ENCODE data around the gene DHRS12. TPM values are rescaled to one million over a fixed set of nuclear protein-coding genes. Genes with fewer than 3 reads are reported as not detected.

DHRS12 gene
- total RNA-seq, 2 experiments from 2014 or later, result 10.0 to 14.8 TPM

DNA sequence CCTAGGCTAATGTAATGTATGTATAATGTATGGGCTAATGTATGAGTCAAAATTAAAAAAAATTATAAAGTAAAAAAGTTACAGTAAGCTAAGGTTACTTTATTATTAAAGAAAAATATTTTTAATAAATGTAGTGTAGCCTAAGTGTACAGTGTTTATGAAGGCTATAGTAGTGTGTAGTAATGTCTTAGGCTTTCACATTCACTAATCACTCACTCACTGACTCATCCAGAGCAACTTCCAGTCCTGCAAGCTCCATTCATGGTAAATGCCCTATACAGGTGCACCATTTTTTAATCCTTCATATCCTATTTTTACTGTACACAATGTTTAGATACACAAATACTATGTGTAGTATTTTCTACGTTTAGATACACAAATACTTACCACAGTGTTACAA, 42.8 kb upstream of the DHRS12 start:
- peaks cover 7% of the 10 kb centered on the region for H3K4me1 ChIP-seq (ENCODE audit: insufficient read depth, low read length)
- peaks cover 7% of the 10 kb centered on the region for H3K4me1 Mint-ChIP-seq (ENCODE audit: low read depth)
- H3K27me3 ChIP-seq (ENCODE audit: control insufficient read depth in 1 of 2, insufficient read depth in 2 of 2, low read length in 2 of 2), result no peaks in the 10 kb centered on the region
- no peaks in the 10 kb centered on the region for H3K36me3 Mint-ChIP-seq (ENCODE audit: low read depth)
- peaks cover 9% of the 10 kb centered on the region for H3K27me3 Mint-ChIP-seq
- H3K36me3 ChIP-seq (ENCODE audit: insufficient read depth, low read length), result no peaks in the 10 kb centered on the region
- ATAC-seq (ENCODE audit: poor library complexity), result no peak
- H3K9me3 Mint-ChIP-seq, result no peaks in the 10 kb centered on the region
- ChIA-PET CTCF (interaction anchor here (0.6 to 1.8 kb wide), 2 partner anchors 13 to 412 kb away, joined by 3 to 4 read pairs; no protein-coding TSS in a partner anchor), POLR2A (no interaction called here)
- TF ChIP-seq, protein P1, sequence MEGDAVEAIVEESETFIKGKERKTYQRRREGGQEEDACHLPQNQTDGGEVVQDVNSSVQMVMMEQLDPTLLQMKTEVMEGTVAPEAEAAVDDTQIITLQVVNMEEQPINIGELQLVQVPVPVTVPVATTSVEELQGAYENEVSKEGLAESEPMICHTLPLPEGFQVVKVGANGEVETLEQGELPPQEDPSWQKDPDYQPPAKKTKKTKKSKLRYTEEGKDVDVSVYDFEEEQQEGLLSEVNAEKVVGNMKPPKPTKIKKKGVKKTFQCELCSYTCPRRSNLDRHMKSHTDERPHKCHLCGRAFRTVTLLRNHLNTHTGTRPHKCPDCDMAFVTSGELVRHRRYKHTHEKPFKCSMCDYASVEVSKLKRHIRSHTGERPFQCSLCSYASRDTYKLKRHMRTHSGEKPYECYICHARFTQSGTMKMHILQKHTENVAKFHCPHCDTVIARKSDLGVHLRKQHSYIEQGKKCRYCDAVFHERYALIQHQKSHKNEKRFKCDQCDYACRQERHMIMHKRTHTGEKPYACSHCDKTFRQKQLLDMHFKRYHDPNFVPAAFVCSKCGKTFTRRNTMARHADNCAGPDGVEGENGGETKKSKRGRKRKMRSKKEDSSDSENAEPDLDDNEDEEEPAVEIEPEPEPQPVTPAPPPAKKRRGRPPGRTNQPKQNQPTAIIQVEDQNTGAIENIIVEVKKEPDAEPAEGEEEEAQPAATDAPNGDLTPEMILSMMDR (IDR thresholded peaks at IDR 0.05), result no peak
- no peak overlapping the region for H3K27ac ChIP-seq (ENCODE audit: low read depth in 1 of 2, low read length in 2 of 2)
- H3K9me3 ChIP-seq (ENCODE audit: control insufficient read depth in 1 of 2, insufficient read depth in 1 of 2, low read length in 2 of 2), result no peaks in the 10 kb centered on the region
- intact Hi-C loops (cut with DNase I, micrococcal nuclease), result no loop called here
- no peak for DNase-seq
- H3K4me3 Mint-ChIP-seq, result no peak overlapping the region
- no peak overlapping the region for H3K27ac Mint-ChIP-seq
- no peak overlapping the region for H3K4me3 ChIP-seq (ENCODE audit: low read length)

- TF ChIP-seq, protein P1 (IDR thresholded peaks at IDR 0.05), result no peak
- Mint-ChIP-seq H3K36me3 (ENCODE audit: low read depth) (no peaks in the 10 kb centered on the region), H3K27ac (no peak overlapping the region), H3K4me3 (no peak overlapping the region), H3K27me3 (peaks cover 6% of the 10 kb centered on the region), H3K4me1 (ENCODE audit: low read depth) (peaks cover 7% of the 10 kb centered on the region), H3K9me3 (no peaks in the 10 kb centered on the region)
- DNase-seq (no peak), ATAC-seq (ENCODE audit: poor library complexity) (no peak)
- POLR2A ChIA-PET, result interaction anchor here (1.0 kb wide), 1 partner anchor 19 kb away, joined by 4 read pairs; no protein-coding TSS in a partner anchor
- Histone ChIP-seq H3K36me3 (ENCODE audit: insufficient read depth, low read length) (no peaks in the 10 kb centered on the region), H3K9me3 (ENCODE audit: control insufficient read depth in 1 of 2, insufficient read depth in 1 of 2, low read length in 2 of 2) (no peaks in the 10 kb centered on the region), H3K4me3 (ENCODE audit: low read length) (no peak overlapping the region), H3K27me3 (ENCODE audit: control insufficient read depth in 1 of 2, insufficient read depth in 2 of 2, low read length in 2 of 2) (no peaks in the 10 kb centered on the region), H3K27ac (ENCODE audit: low read depth in 1 of 2, low read length in 2 of 2) (no peak overlapping the region), H3K4me1 (ENCODE audit: insufficient read depth, low read length) (peaks cover 7% of the 10 kb centered on the region)
- CTCF ChIA-PET, result interaction anchor here (1.0 to 2.0 kb wide), 6 partner anchors 18 to 411 kb away, joined by 3 to 12 read pairs (median 4); no protein-coding TSS in a partner anchor
- intact Hi-C loops (cut with DNase I, micrococcal nuclease), result loop anchor here (1.0 to 2.0 kb wide), 3 partner anchors 281 to 356 kb away; no protein-coding TSS in a partner anchor
These were observed 41.8 kb upstream of the DHRS12 start for GRCh38 chr13:51845574-51846318.

DNA sequence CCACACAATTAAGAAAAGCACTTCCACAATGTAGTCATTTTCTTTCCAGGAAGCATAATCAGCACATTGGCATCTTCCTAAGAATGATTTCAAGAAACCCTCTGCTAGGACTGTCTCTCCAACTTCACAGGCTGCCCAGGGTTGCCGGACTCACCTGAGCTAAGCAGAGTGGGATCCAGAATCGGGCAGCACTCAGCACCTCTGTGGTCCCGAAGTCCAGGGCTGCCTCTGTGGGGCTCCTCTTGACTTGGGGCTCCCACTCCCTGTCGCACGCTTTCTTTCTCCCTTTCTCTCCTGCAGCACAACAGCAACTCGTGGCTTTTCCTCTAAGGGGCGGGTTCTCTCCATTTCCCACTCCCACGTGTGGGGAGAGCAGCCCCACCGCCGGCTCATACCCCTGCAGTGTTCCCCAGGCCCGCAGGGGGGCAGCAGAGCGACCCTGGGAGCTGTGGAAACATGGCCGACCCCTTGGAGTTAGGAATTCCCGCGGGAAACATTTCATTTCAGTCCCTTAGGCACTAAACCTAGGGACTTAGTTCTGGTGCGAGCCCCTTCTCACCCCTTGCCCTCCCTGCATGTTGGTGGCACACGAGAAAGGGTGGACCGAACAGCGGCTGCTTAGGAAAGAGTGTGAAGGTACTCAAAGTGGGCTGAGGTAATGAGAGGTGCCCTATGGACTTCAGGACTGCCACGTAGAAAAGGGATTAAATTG, 41.1 kb upstream of the DHRS12 start, which contains the start of gene TMEM272:
Gene TMEM272, minus strand, starts transcription at position 316 of the 712 bp plus-strand sequence. CDS start 6,647 bp downstream, outside the sequence.
- TF ChIP-seq, protein P1 (IDR thresholded peaks at IDR 0.05), result peak; percentile 89
- DNase-seq (peak in 12 of 14 experiments; percentile 25 to 71 (median 44)), ATAC-seq (ENCODE audit: poor library complexity) (peak; percentile 84)
- Histone ChIP-seq H3K36me3 (ENCODE audit: insufficient read depth, low read length) (no peaks in the 10 kb centered on the region), H3K4me3 (ENCODE audit: low read length) (no peak within 1 kb of the TSS), H3K27ac (ENCODE audit: low read depth in 1 of 2, low read length in 2 of 2) (no peak within 1 kb of the TSS), H3K27me3 (ENCODE audit: control insufficient read depth in 1 of 2, insufficient read depth in 2 of 2, low read length in 2 of 2) (no peaks in the 10 kb centered on the region), H3K4me1 (ENCODE audit: insufficient read depth, low read length) (peaks cover 7% of the 10 kb centered on the region), H3K9me3 (ENCODE audit: control insufficient read depth in 1 of 2, insufficient read depth in 1 of 2, low read length in 2 of 2) (no peaks in the 10 kb centered on the region)
- peaks cover 6% of the 10 kb centered on the region for H3K27me3 Mint-ChIP-seq
- POLR2A ChIA-PET, result interaction anchor here (1.0 to 1.2 kb wide), 3 partner anchors 18 to 29 kb away, joined by 3 to 7 read pairs (median 4); no protein-coding TSS in a partner anchor
- CTCF ChIA-PET, result interaction anchor here (0.5 to 2.0 kb wide), 7 partner anchors 17 to 410 kb away, joined by 3 to 12 read pairs (median 4); no protein-coding TSS in a partner anchor
- H3K4me1 Mint-ChIP-seq (ENCODE audit: low read depth), result peaks cover 7% of the 10 kb centered on the region
- H3K27ac Mint-ChIP-seq, result no peak within 1 kb of the TSS
- intact Hi-C loops (cut with DNase I, micrococcal nuclease), result loop anchor here (1.0 to 5.0 kb wide), 4 partner anchors 38 to 356 kb away; no protein-coding TSS in a partner anchor
- no peak within 1 kb of the TSS for H3K4me3 Mint-ChIP-seq
- H3K9me3 Mint-ChIP-seq, result no peaks in the 10 kb centered on the region
- no peaks in the 10 kb centered on the region for H3K36me3 Mint-ChIP-seq (ENCODE audit: low read depth)
